T-helper 2 cell (primary cell): Measurements from ENCODE around the gene ISL1.

Experiments
- DNase-seq, 5 experiments: peaks; one replicate each; pipeline versions ENCODE4 v3.0.0 to v3.0.0-alpha.2; 2012 to 2022

ISL1 gene

DNA sequence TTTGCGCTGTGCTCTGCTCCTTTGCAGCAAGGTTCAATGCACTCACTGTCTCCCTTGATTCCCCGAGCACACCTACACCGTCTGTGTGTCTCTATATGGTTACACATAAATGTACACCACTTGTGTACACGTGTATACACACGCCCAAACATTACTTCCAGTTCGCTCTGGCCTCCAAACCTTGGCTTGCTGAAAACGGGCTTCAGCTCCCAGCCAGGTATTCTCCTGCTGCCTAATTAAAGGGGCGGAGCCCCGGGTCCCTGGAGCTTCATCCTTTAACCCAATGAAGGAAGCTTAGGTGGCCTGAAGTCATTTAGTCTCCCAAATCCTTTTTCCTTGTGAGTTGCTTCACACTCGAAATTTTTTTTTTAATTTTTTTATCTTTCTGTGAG lies 4.6 kb downstream of the ISL1 start:
- DNase-seq: no peak

DNA sequence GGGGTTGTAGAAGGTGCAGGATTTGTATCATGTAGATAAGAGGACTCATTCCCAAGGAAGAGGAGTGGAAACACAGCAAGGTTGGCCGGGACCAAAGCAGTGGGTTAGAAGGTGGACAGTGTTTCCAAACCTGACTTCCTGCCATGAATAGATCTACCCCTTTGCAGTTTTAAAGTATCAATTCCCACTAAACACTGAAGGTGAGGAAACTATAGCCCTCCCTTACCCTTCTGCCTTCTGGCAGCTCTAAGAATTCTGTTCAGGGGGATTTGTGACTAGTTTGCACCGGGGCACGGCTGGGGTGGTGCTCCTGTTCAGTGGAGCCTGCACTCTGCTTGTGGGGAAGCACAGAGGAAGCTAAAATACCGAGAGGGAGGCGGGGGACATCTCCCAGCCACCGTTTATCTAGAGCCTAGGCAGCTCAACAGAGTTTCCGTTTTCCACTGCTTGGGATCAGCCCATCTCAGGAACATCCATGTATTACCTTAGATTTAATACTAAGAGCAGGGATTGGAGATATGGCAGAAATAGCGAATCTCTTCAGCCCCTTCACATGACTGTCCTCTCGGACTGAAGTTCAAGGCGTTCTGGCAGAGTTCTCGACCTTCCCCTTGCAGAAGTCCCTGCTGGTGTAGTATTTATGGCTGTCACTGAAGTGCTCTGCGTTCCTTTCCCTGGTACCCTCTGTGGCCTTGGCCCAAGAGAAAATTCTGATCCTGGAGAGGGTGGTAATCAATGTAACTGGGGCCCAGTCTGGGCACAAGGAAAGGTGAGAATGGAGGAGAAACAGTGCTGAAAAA lies 5.4 kb downstream of the ISL1 start:
- no peak for DNase-seq

DNA sequence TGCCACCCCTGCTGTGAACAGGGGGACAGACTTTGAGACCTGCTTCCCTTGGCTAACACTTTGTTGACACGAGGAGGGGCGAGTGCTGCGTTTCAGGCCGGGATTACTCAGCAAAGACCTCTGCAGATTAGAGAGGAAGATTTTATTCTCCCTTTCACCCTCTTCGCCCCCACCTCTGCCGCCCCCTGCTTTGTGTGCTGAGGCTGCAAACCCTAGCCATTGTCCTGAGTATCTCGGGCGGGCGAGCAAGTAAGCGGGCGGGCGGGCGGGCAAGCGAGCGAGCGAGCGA lies 6.0 kb downstream of the ISL1 start:
- no peak for DNase-seq

DNA sequence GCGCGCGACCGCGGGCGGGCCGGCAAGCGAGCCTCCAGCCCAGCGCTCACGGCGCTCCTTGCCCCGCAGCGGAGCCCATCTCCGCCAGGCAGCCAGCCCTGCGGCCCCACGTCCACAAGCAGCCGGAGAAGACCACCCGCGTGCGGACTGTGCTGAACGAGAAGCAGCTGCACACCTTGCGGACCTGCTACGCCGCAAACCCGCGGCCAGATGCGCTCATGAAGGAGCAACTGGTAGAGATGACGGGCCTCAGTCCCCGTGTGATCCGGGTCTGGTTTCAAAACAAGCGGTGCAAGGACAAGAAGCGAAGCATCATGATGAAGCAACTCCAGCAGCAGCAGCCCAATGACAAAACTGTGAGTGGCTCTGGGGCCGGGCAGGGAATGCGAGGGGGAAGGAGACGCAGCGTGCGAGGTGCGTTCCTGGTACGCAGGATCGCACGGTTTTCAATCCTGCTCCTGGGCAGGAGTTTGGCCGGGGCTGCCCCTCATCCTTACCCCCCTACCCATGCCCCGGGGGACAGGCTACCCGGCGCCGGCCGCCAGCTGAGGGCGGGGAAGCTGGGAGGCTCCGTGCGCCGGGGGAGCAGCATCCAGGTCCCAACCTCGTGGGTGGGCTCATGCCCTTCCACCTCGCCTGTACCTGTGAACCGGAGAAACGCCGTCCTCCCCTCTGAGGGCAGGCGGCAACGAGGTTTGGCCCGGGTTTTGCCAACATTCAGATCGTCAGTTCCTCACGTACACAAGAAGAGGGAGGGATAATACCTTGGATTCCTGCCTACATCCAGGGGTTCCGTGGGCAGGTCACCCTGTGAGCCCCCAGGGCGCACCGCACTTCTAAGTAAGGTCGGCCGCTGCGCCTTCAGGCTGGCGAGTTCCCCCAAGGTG lies 6.6 kb downstream of the ISL1 start:
- no peak for DNase-seq

DNA sequence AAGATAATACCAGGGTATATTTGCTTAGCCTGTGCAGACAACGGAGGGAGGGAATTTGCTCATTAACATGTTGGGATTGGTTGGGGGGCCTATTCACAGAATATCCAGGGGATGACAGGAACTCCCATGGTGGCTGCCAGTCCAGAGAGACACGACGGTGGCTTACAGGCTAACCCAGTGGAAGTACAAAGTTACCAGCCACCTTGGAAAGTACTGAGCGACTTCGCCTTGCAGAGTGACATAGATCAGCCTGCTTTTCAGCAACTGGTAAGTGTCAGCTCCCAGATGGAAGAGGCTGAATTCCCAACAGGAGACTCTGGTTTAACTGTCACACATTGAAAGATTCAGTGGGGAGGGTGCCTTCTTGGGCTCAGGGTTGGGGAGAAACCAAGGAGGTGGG lies 7.9 kb downstream of the ISL1 start:
- DNase-seq: no peak

DNA sequence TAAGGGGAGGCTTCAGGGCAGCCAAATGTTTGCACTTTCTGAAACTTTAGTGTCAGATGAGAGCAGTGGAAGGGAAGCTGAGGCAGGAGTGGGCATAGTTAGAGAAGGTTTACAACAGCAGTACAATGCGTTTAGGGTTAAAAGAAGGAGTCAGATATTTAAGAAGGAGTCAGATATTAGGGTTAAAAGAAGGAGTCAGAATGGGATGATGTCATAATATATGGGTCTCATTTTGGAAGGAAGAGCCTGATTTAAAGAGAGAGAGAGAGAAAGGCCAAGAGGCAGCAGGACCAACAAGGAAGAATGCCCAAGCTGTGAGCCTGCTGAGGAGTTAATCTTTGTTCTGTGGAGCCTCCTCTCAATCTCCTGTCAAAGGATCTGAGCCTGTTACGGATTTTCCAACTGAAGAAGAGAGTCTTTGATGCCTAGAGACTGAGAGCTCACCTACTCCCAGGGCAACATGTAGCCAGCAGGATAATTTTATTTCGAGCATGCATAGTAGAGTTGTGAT lies 9.5 kb downstream of the ISL1 start:
- no peak for DNase-seq

DNA sequence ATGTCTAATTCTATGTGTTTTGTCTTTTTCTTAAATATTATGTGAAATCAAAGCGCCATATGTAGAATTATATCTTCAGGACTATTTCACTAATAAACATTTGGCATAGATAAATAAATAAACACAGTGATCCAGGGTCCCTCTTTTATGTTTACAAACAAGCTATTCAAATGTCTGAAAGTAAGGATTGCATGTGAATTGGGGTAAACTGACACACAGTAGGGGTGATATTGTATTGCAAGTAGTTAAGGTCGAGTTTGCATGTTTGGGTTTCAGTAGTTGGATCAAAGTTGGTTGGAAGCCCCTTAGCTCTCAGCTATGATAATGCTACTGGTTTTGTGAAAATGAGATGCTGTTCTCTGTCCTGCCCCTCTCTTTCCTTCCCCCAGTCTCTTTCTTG lies 11.4 kb downstream of the ISL1 start:
- DNase-seq: no peak

DNA sequence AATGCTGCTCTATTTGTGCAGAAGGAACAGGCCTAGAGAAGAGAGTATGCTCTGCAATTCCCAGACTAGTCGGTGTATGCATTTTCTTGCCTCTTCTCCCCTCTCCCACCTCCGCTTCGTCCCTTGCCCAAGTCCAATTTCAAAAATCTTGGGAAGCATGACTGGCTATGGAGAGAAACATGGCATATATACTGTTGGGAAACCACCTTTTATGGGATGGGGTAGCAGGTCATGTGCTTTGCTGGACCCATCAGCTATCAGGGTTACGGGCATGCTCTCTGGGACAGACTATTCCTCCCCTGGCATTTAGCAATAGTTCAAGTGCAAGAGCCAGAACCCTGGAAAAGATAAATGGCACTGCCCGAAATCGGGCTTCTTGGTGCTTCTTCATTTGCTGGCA lies 12.0 kb downstream of the ISL1 start:
- DNase-seq: no peak

DNA sequence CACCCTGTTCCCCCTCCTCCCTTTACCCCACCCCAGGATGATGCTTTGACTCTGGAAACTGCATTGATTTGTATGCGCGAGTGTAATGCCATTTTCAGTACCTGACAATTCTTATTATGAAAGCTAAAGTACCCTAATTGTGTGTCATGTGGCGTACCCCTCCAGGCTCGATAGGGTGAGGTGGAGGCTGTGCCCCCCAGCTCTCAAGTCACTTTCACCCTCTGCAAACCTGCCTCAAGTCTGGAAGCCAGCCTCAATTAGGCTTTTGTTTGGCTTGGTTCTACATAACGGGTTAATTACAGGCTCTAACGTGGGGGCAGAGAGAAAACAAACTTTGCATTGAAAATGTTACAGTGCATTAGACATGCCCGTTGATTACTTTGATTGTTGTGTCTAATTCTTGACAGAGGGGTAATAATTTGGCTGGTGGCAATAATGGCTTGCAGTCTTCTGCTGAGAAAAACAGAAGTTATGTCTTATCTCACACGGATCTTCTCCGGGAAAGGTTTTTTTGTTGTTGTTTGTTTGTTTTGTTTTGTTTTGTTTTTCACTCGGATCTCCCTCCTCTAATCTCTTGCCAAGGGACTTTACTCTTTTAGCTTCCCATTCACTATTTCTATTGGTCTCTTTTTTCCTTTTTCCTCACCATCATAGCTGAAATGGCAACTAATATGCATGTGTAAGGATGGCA lies 12.6 kb downstream of the ISL1 start:
- no peak for DNase-seq

DNA sequence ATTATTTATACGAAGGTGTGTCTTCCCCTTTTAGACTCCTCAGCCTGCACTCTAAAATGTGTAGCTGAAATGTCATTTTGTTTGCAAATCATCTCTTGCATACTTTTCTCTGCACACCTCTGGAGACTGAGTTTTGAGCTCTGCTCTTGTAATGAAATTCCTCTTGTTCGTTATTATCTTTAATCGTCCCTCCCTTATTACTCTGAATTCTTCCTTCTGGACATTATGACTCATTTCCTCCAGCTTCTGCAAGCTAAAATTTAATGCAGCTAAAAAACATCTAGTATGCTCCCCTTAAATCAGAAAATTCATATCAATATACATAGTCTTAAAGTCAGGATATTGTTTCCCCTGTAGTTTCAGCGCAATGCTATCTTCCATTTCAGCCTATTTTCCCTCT lies 13.5 kb downstream of the ISL1 start:
- no peak for DNase-seq

DNA sequence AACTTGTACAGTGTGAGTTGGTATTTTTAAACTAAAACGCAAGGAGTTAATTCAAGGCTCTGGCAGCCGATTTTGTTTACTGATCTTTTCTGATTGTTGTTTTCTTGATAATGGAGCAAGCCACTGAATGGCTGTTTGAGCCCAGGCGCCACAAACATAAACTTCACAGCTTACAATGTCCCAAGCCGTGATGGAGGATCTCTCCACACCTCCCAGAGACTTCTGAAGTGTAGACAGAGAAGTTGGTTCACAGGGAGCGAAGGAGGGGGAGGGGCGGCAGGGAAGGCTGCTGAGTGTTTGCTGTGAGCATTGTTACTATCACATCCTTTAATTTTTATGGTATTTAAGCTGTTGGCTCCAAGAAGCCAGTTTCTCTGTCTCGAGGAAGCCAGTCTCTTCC lies 14.7 kb downstream of the ISL1 start:
- no peak for DNase-seq

DNA sequence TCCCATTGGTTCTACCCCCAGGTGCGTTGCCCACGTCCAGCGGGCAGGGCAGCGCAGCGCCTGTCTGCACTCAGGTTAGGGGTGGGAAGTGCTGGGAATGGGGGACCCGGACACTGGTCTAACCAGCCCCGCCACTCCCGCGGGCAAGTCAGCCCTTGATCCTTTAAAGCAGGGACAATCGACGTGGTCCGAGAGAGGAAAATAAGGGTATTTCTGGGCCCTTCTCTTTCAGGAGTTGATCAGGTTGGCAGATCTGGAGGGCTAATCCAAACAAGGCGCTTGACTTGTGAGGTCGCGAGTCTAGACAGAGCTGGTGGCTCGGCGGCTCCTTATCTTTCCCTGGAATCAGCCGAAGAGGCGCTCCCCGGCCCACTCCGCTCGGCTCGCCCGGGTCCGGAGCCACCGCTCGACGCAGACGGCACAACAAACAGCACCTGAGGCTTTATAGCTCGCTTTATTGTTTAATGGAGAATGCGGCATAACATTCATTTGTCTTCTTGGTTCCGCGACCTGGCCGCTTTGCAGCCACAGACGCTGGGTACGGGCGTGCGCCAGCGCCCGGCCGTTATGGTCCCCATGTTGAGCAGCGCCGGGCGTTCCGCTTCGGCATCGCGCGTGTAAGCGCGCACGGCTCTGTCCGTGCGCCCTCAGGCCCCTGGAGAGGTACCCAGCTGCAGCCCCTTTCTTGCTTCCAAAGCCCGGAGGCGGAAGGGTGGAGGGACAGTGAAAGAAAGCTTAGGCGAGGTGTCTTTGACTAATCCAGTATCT lies 15.8 kb downstream of the ISL1 start:
- peak in 1 of 5 experiments; percentile 19 for DNase-seq

DNA sequence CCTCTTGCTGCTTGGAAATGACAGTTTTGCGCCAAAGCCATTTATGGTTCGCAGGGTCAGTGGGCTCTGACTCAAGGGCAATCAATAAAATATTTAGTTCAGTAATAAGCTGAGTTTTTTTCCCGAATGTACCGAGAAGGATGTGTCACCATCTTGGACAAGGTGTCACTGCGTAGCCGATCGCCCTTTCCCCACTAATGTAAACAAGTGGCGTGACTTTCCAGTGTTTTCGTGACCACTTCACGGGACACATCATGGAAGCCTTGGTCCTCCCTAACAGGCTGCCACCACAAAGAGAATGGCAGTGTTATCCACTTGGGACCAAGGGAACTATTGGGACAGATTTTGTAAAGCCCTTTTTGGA lies 16.4 kb downstream of the ISL1 start:
- DNase-seq: no peak

DNA sequence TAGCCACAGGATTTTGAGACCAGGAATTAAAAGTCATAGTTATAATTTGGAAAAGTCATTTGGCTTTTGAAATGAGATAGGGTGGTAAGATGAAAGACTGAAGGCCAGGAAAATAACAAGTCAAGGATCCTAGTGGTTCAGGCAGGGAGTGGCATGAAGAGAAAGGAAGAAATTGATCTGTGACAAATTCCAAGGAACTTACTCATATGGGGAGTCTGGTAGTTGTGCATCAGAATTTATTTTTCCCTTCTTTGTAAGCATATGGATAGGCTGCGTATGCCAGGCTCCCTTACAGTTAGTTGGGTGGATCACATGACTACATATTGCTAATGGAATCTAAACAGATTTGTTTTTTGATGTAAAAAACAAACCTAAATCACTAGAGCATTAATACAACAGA lies 21.0 kb downstream of the ISL1 start:
- DNase-seq: no peak

DNA sequence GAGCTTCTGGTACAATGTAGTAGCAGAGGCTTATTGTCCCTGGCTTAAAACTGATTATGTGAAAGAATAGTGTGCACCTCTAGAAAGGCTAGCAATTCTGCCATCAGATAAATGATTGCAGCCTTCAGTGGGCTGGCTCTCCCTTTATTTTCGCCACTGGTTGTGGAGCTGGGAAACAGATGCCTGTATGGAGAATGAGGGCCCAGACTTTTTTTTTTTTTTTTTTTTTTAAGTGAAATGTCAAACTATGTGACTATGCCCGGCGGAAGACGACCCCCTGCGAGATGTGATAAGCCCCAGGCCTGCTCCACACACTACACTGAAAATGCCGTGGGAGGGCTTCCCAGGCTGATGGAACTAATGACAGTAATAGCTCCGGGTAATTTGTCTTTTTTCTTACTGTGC lies 28.7 kb downstream of the ISL1 start:
- no peak for DNase-seq

DNA sequence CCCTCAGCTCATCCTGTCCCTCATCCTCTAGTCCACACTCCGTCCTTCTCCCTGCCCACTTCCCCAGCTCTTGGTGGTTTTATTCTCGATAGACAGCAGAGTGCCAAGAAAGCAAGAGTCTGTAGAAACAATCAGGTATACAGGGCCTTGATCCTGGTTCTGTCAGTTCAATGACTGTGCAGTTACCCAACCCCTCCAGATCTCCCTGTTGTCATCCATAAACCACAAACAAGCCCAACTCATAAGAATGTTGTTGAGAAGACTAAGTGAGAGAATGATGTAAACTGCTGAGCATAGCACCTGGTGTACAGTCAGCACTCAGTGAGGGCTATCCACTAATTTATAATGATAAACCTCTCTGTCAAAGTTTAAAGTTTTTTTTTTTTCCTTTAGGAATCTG lies 31.3 kb downstream of the ISL1 start:
- DNase-seq: no peak

DNA sequence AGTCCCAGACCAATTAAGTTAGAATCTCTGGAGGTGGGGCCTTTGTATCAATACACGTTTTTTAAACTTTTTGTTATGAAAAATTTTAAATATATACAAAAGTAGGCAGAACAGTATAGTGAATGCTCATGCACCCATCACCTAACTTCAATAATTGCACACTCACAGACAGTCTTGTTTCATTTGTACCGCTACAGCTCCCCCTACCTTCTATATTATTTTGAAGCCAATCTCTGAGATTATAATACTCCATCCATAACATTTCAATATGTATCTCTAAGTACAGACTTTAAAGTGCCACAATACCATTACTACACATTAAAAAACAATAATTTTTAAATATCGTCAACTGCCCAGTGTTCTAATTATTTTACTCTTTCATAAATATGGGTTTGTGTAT lies 32.9 kb downstream of the ISL1 start:
- DNase-seq: no peak

DNA sequence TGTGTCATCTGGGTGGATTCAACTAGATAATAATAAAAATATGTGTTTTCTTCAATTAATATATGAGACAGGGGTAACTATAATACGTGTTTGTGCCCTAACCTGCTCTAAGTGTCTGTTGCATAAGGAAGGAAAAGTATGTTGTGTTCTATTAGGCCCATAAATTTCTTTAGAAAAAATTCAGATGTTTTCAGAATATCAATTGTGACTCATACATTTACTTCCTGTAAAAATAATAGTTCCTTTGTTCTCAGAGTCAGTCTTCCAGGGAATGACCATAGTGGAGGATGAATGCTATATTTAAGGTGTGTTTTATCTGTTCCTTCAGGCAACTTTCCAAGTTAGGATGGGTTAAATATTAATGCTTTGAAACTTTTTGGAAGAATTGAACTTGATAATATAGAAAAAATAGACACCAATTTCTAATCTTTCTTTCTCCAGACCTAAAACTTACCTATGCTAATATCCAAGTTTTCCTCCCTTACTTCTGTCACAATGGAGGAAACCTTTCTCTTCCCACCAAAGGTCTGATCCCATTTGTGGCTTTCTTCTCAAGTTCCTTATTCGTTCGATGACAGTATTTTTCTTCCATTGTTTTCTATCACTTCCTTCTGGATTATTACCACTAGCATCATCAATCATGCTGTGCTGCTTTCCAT lies 49.9 kb downstream of the ISL1 start:
- no peak for DNase-seq

DNA sequence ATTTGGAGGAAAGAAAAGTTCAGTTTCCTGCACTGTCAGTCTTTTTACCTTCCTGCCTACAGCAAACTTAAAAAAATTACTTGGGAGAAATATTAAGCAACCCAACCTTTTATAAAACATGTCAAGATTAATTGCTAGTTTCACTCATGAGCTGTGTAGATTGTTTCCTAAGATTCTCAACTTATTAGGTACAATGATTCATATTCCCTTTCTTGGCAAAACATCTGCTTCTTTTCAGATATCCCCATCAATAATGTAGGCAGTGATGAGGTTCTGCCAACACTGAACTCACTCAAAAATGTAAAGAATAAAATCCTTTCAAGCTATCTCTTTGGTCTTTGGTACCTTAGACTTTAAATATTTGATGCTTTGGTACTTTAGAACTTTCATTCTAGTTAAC lies 56.0 kb downstream of the ISL1 start:
- DNase-seq: no peak
